HCT116 (cell line): ENCODE results near the gene CST8.

Experiments
- ATF3 ChIP-seq: IDR thresholded peaks from 2 replicates; pipeline ENCODE4 v1.6.1; 2012
- CTCF ChIP-seq, 3 experiments: fragments of 200-600 bp in 1 of 3; sonication (generic) in 1 of 3; IDR thresholded peaks in 2 of 3; conservative IDR thresholded peaks in 1 of 3; 2 replicates each; pipeline ENCODE4 v1.5.1; 2012 to 2017; ENCODE audit warnings: low read depth in 2 of 3, low read length in 2 of 3, antibody characterized with exemption in 1 of 3, borderline replicate concordance in 1 of 3, control low read depth in 1 of 3, mild to moderate bottlenecking in 1 of 3, mixed read lengths in 1 of 3, mixed run types in 1 of 3, moderate library complexity in 1 of 3; ENCODE audit not compliant: insufficient read depth in 1 of 3
- EGR1 ChIP-seq: IDR thresholded peaks from 2 replicates; pipeline ENCODE4 v1.6.1; 2012; ENCODE audit warnings: low read depth
- EZH2 ChIP-seq: fragments of 200-600 bp; sonication (generic); IDR thresholded peaks from 2 replicates; pipeline ENCODE4 v1.6.1; 2017; ENCODE audit warnings: antibody characterized with exemption, mixed run types
- EZH2phosphoT487 ChIP-seq: fragments of 200-600 bp; IDR thresholded peaks from 2 replicates; pipeline ENCODE4 v1.6.1; 2018; ENCODE audit warnings: antibody characterized with exemption, borderline replicate concordance
- JUND ChIP-seq: IDR thresholded peaks from 2 replicates; pipeline ENCODE4 v1.6.1; 2012
- MAX ChIP-seq: IDR thresholded peaks from 2 replicates; pipeline ENCODE4 v1.6.1; 2012
- POLR2AphosphoS5 ChIP-seq: IDR thresholded peaks from 2 replicates; pipeline ENCODE4 v1.6.1; 2011; ENCODE audit warnings: mild to moderate bottlenecking, low read depth, low read length, moderate library complexity
- RAD21 ChIP-seq: IDR thresholded peaks from 2 replicates; pipeline ENCODE4 v1.6.1; 2012; ENCODE audit warnings: low read depth, mild to moderate bottlenecking
- SIN3A ChIP-seq: IDR thresholded peaks from 2 replicates; pipeline ENCODE4 v1.6.1; 2012; ENCODE audit warnings: low read depth
- YY1 ChIP-seq: IDR thresholded peaks from 2 replicates; pipeline ENCODE4 v1.6.1; 2011; ENCODE audit warnings: low read length, low read depth, moderate library complexity, mild to moderate bottlenecking; ENCODE audit not compliant: insufficient replicate concordance; ENCODE audit errors: extremely low read depth

- TF ChIP-seq CTCF (IDR thresholded peaks at IDR 0.05 in 2 of 3, conservative IDR thresholded peaks at IDR 0.05 in 1 of 3; ENCODE audit: borderline replicate concordance in 1 of 3, insufficient read depth in 1 of 3, low read depth in 2 of 3, low read length in 2 of 3) (no peak), JUND (no peak), SIN3A (no peak), RAD21 (no peak), YY1 (no peak), EGR1 (no peak), EZH2 (no peak), POLR2AphosphoS5 (no peak), ATF3 (no peak), MAX (no peak), EZH2phosphoT487 (no peak)
Observed at GRCh38 chr20:23442436-23442835, 48.5 kb upstream of the CST8 start.
